Measurements from ENCODE around the gene CPNE1. TPM values are rescaled to one million over a fixed set of nuclear protein-coding genes. Genes with fewer than 3 reads are reported as not detected.
A peak's percentile ranks its signal among the peaks of the same experiment; 100 is the strongest.
"Not testable (repeated sequence)": the region's sequence is repeated elsewhere in the genome, so short reads cannot be mapped to it uniquely, and the experiment has no call there.

The CPNE1 gene
- 293 and 298 TPM in 2 replicates for total RNA-seq
- long read RNA-seq, transcript CPNE1-204 (16 exons, 1,928 nt) = major isoform, 21 of 241 reads
- long read RNA-seq, transcript CPNE1-203 (16 exons, 1,695 nt) = minor isoform, 7 of 241 reads
- long read RNA-seq, partial matches to known transcripts = 7 of 241 reads
- long read RNA-seq, other reads (novel, unspliced or antisense) = 201 of 241 reads

DNA sequence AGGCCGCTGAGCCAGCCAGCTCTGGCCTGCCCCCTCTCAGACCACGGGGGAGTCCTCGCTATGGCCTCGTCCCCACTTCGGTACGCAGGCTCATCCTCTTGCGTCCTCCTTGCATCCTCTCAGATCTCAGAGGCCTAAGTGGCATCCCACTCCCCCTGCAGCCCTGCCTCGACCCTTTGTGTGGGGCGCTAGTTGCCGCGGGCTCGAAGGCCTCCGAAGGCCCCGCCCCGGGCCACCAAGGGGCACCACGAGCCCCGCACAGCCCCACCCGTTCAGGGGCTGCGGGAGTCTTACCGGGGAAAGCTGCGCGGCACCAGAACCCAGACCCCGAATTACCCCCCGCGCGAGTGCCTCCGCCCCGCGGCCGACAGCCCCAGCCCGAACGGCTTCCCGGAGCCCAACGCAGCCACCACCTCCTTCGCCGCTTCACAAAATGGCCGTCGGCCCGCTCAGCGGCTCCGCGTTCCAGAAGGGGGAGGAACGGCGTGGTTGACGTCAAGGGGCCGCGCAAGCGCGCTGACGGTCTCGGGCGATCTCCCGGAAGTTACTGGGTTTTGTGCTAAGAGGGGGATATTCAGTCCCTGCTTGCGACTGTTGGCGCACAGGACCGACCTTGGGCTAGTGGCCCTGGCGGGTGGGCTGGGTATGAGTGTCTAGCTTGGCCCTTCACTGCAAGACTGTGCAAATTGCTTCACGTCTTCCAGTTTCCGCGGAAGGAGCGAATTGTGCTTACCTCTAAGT is at the start of gene CPNE1, which contains the start of gene RBM12:
Gene CPNE1 (minus strand): TSS at position 435 of the 741 bp plus-strand sequence. CDS start 31,977 bp downstream, outside the sequence.
Gene RBM12 (minus strand): TSS at position 435 of the 741 bp plus-strand sequence. CDS start 9,578 bp downstream, outside the sequence.
- Mint-ChIP-seq H3K4me1 (ENCODE audit: low read depth) (peaks cover 37% of the 10 kb centered on the region), H3K9me3 (ENCODE audit: low read depth) (no peaks in the 10 kb centered on the region), H3K27ac (peak within 1 kb of the TSS; percentile 99), H3K27me3 (no peaks in the 10 kb centered on the region), H3K4me3 (ENCODE audit: low read depth) (peak within 1 kb of the TSS; percentile 96), H3K36me3 (ENCODE audit: insufficient read depth) (no peaks in the 10 kb centered on the region)
- TF ChIP-seq, protein P1, sequence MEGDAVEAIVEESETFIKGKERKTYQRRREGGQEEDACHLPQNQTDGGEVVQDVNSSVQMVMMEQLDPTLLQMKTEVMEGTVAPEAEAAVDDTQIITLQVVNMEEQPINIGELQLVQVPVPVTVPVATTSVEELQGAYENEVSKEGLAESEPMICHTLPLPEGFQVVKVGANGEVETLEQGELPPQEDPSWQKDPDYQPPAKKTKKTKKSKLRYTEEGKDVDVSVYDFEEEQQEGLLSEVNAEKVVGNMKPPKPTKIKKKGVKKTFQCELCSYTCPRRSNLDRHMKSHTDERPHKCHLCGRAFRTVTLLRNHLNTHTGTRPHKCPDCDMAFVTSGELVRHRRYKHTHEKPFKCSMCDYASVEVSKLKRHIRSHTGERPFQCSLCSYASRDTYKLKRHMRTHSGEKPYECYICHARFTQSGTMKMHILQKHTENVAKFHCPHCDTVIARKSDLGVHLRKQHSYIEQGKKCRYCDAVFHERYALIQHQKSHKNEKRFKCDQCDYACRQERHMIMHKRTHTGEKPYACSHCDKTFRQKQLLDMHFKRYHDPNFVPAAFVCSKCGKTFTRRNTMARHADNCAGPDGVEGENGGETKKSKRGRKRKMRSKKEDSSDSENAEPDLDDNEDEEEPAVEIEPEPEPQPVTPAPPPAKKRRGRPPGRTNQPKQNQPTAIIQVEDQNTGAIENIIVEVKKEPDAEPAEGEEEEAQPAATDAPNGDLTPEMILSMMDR (IDR thresholded peaks at IDR 0.05; ENCODE audit: unreplicated experiment) = no peak
- peak; percentile 87 for DNase-seq (ENCODE audit: low spot score, unreplicated experiment)

DNA sequence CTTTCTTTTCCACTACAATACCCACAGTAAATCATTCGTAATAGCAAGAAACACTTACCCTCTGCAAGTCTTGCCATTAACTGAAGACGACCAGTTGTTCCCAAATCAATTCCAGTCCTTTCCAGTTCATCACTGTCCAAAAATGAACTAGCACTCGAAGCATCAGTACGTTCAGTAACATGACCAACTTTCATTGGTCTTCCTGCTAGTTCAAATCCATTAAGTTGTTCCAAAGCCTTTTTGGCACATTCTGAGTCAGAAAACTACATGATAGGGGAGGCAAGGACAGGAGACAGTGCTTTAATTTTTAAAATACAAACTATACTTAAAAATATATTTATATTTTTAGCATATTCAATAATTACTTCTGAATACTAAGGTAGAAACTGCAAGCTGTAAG is 49.4 kb upstream of the CPNE1 start:
- Mint-ChIP-seq H3K27me3 (no peaks in the 10 kb centered on the region), H3K4me3 (ENCODE audit: low read depth) (no peak overlapping the region), H3K27ac (no peak overlapping the region), H3K4me1 (ENCODE audit: low read depth) (peaks cover 5% of the 10 kb centered on the region), H3K9me3 (ENCODE audit: low read depth) (no peaks in the 10 kb centered on the region), H3K36me3 (ENCODE audit: insufficient read depth) (peaks cover 36% of the 10 kb centered on the region)
- TF ChIP-seq, protein P1 (IDR thresholded peaks at IDR 0.05; ENCODE audit: unreplicated experiment) = no peak
- no peak for DNase-seq (ENCODE audit: low spot score, unreplicated experiment)

DNA sequence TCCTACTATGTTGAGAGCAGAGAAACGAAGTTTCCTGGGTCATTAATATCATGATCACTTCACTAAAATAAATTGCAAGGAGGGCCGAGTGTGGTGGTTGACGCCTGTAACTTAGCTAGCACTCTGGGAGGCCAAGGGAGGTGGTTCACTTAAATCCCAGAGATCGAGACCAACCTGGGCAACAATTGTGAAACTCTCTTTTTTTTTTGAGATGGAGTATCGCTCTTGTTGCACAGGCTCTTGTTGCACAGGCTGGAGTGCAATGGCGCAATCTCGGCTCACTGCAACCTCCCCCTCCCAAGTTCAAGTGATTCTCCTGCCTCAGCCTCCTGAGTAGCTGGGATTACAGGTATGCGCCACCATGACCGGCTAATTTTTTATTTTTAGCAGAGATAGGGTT is 48.4 kb upstream of the CPNE1 start:
- H3K4me1 Mint-ChIP-seq (ENCODE audit: low read depth); DNase-seq (ENCODE audit: low spot score, unreplicated experiment); H3K27ac Mint-ChIP-seq; H3K27me3 Mint-ChIP-seq; H3K9me3 Mint-ChIP-seq (ENCODE audit: low read depth); H3K4me3 Mint-ChIP-seq (ENCODE audit: low read depth): not testable (repeated sequence)
- H3K36me3 Mint-ChIP-seq (ENCODE audit: insufficient read depth) = peaks cover 35% of the 10 kb centered on the region

DNA sequence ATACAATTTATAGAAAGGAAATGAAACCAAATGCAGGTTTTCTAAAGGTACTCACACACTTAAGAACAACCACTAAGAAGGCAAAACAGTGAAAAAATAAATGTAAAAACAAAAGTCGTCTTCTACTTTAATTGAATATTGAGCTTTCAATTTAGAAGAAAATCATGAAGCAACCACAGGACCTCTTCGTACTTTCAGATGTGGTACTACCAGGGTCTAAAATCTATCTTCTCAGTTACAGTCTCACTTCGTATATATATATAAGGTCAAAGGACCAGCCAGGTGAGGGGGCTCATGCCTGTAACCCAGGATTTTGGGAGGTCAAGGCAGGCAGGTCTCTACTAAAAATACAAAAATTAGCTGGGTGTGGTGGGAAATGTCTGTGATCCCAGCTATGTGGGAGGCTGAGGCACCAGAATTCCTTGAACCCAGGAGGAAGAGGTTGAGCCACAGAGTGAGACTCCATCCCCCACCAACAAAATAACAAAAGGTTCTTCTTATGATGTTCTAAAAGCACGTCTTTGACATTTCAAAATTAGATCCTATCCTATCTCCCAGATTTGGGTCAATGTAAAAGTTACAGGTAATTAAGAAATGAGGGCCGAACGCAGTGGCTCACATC is 47.0 kb upstream of the CPNE1 start:
- H3K4me3 Mint-ChIP-seq (ENCODE audit: low read depth) = no peak overlapping the region
- H3K27me3 Mint-ChIP-seq = no peaks in the 10 kb centered on the region
- H3K27ac Mint-ChIP-seq = peak overlapping the region; percentile 87
- DNase-seq (ENCODE audit: low spot score, unreplicated experiment) = no peak
- H3K9me3 Mint-ChIP-seq (ENCODE audit: low read depth) = no peaks in the 10 kb centered on the region
- TF ChIP-seq, protein P1 (IDR thresholded peaks at IDR 0.05; ENCODE audit: unreplicated experiment) = no peak
- peaks cover 30% of the 10 kb centered on the region for H3K36me3 Mint-ChIP-seq (ENCODE audit: insufficient read depth)
- peaks cover 5% of the 10 kb centered on the region for H3K4me1 Mint-ChIP-seq (ENCODE audit: low read depth)

DNA sequence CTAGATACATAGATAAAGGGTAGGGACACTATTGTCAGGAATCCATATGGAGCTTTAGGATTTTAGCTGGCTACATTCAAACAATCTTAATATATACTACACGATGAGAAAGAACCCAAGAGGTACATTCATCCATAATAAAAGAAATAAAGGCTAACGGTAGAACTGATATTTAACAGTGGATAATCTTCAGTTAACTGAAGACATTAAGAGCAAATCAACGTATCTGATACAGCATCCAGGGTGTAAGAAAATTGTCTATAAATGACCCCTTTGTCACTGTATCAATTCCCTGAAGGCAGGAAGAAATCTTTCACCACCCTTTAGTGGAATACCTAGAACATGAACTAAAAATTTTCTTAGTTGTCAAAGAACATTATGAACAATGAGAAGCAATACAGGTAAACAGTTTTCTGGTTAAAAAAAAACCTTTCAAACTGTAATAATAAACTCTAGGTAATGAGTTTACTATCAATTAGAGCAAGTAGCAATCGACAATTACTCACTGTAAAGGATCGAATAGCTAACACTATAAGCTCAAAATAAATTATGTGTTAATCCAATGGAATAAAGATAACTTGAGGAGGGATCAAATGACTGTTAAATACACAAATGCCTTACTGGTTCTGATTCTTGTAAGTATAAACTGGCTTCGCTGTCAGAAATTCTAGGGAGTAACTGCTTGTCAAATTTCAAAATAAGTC is 46.3 kb upstream of the CPNE1 start:
- H3K4me1 Mint-ChIP-seq (ENCODE audit: low read depth) = peaks cover 5% of the 10 kb centered on the region
- DNase-seq (ENCODE audit: low spot score, unreplicated experiment) = no peak
- H3K9me3 Mint-ChIP-seq (ENCODE audit: low read depth) = no peaks in the 10 kb centered on the region
- no peak overlapping the region for H3K4me3 Mint-ChIP-seq (ENCODE audit: low read depth)
- peaks cover 30% of the 10 kb centered on the region for H3K36me3 Mint-ChIP-seq (ENCODE audit: insufficient read depth)
- peak overlapping the region; percentile 87 for H3K27ac Mint-ChIP-seq
- no peaks in the 10 kb centered on the region for H3K27me3 Mint-ChIP-seq
- TF ChIP-seq, protein P1 (IDR thresholded peaks at IDR 0.05; ENCODE audit: unreplicated experiment) = no peak
